OCI-LY7 (cell line): ENCODE measurements around the gene PRDM2.

Experiments
- CTCF ChIP-seq: fragments of 200-600 bp; sonication (generic); conservative IDR thresholded peaks from 2 replicates; pipeline ENCODE4 v1.5.1; 2014; ENCODE audit warnings: mild to moderate bottlenecking, antibody characterized with exemption, low read length, moderate library complexity, mixed read lengths
- EZH2phosphoT487 ChIP-seq: fragments of 200-600 bp; sonication (generic); IDR thresholded peaks from 2 replicates; pipeline ENCODE4 v1.6.1; 2018; ENCODE audit warnings: low read depth, borderline replicate concordance, mild to moderate bottlenecking, mixed run types, antibody characterized with exemption, low read length, moderate library complexity, mixed read lengths

GRCh38 chr1:13820055-13820454 is 120.1 kb downstream of the PRDM2 start:
- TF ChIP-seq CTCF (no peak), EZH2phosphoT487 (no peak)
